NCI-H345 treated with DMSO at 0.1 percent for 48 hours (cell line): ENCODE measurements around the gene VEZF1.

Experiments
- DNase-seq: peaks from one replicate; lab custom pipeline; 2025; ENCODE audit not compliant: unreplicated experiment; lab: John Stamatoyannopoulos, UW

VEZF1 gene

GRCh38 chr17:57987581-57988300, at the start of gene VEZF1:
VEZF1 (minus strand) TSS chr17:57988254; CDS start chr17:57988111, 143 bp downstream.
- DNase-seq = peak; percentile 53

GRCh38 chr17:58032691-58033415, 44.8 kb upstream of the VEZF1 start:
- DNase-seq = no peak

- no peak for DNase-seq
These were observed 40.5 kb upstream of the VEZF1 start for GRCh38 chr17:58028578-58028977.

- peak; percentile 21 for DNase-seq
These were observed 32.3 kb upstream of the VEZF1 start for GRCh38 chr17:58020401-58020800.

- DNase-seq = no peak
These were observed 31.5 kb upstream of the VEZF1 start for GRCh38 chr17:58019521-58019920.

GRCh38 chr17:58019039-58019438, 31.0 kb upstream of the VEZF1 start:
- DNase-seq = no peak

GRCh38 chr17:58010067-58010799, 22.2 kb upstream of the VEZF1 start:
- DNase-seq = no peak

- no peak for DNase-seq
These were observed 20.0 kb upstream of the VEZF1 start for GRCh38 chr17:58007781-58008706.

GRCh38 chr17:58006924-58007780, 19.1 kb upstream of the VEZF1 start, which contains the start of gene SRSF1:
SRSF1 (minus strand) TSS chr17:58007246; CDS start chr17:58007137, 109 bp downstream.
- peak; percentile 98 for DNase-seq

- DNase-seq = peak; percentile 31
These were observed 18.5 kb upstream of the VEZF1 start for GRCh38 chr17:58006560-58006923.

GRCh38 chr17:58005728-58006559, 17.9 kb upstream of the VEZF1 start:
- DNase-seq = no peak

GRCh38 chr17:58005031-58005727, 17.1 kb upstream of the VEZF1 start:
- no peak for DNase-seq

GRCh38 chr17:58004060-58004459, 16.0 kb upstream of the VEZF1 start:
- DNase-seq = no peak

- DNase-seq = no peak
These were observed 14.9 kb upstream of the VEZF1 start for GRCh38 chr17:58002973-58003372.

GRCh38 chr17:58002154-58002948, 14.3 kb upstream of the VEZF1 start:
- no peak for DNase-seq

GRCh38 chr17:58001461-58002124, 13.5 kb upstream of the VEZF1 start:
- DNase-seq = no peak

GRCh38 chr17:57999496-58000017, 11.5 kb upstream of the VEZF1 start:
- peak; percentile 79 for DNase-seq
